Measurements from ENCODE around the gene TEAD1. TPM values are rescaled to one million over a fixed set of nuclear protein-coding genes. Genes with fewer than 3 reads are reported as not detected.

Gene TEAD1
- total RNA-seq, 2 experiments from 2014 or later = 5.6 to 10.8 TPM

DNA sequence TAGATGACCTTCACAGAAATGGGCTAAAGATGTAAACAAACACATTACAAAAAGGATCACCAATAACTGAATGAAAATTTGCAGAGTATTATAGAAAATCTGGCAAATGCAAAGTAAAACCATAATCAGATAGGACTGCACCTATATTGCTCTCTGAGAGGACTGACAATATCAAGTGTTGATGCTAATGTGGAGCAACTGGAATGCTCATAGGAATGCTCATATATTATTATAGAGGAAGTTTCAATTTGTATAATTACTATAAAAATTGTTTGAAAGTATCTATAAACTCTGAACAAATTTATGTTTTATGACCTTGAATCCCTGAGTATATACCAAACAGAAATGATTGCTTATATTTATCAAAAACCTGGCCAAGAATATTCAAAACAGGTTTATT is 18.4 kb upstream of the TEAD1 start:
- H3K4me3 ChIP-seq (ENCODE audit: low read depth, low read length, poor library complexity, severe bottlenecking) = no peak overlapping the region
- no peak overlapping the region for H3K27ac ChIP-seq (ENCODE audit: low read depth, low read length, poor library complexity, severe bottlenecking)
- H3K4me2 ChIP-seq (ENCODE audit: low read length) = no peak overlapping the region
- no peaks in the 10 kb centered on the region for H3K4me1 ChIP-seq (ENCODE audit: insufficient read depth, low read length, poor library complexity, severe bottlenecking)
- H4K20me1 ChIP-seq (ENCODE audit: insufficient read depth, low read length) = no peaks in the 10 kb centered on the region
- H2AFZ ChIP-seq (ENCODE audit: low read length) = no peak overlapping the region
- no TSS peak for BruUV-seq (replicated peaks)
- no peaks in the 10 kb centered on the region for H3K9me2 ChIP-seq (ENCODE audit: insufficient read depth, low read length)
- CTCF ChIA-PET (ENCODE audit: unreplicated experiment) = no interaction called here
- intact Hi-C loops (cut with micrococcal nuclease; ENCODE audit: unreplicated experiment) = no loop called here
- H3K9me3 ChIP-seq (ENCODE audit: low read length) = no peaks in the 10 kb centered on the region
- no peaks in the 10 kb centered on the region for H3K36me3 ChIP-seq (ENCODE audit: insufficient read depth, low read length)
- POLR2A ChIA-PET = no interaction called here
- DNase-seq (ENCODE audit: low spot score) = no peak
- no peaks in the 10 kb centered on the region for H3K79me2 ChIP-seq (ENCODE audit: insufficient read depth, low read depth, low read length)
- TF ChIP-seq EZH2phosphoT487 (IDR thresholded peaks at IDR 0.05; ENCODE audit: borderline replicate concordance, low read depth, low read length) = no peak
- TF ChIP-seq, protein P1, sequence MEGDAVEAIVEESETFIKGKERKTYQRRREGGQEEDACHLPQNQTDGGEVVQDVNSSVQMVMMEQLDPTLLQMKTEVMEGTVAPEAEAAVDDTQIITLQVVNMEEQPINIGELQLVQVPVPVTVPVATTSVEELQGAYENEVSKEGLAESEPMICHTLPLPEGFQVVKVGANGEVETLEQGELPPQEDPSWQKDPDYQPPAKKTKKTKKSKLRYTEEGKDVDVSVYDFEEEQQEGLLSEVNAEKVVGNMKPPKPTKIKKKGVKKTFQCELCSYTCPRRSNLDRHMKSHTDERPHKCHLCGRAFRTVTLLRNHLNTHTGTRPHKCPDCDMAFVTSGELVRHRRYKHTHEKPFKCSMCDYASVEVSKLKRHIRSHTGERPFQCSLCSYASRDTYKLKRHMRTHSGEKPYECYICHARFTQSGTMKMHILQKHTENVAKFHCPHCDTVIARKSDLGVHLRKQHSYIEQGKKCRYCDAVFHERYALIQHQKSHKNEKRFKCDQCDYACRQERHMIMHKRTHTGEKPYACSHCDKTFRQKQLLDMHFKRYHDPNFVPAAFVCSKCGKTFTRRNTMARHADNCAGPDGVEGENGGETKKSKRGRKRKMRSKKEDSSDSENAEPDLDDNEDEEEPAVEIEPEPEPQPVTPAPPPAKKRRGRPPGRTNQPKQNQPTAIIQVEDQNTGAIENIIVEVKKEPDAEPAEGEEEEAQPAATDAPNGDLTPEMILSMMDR (conservative IDR thresholded peaks at IDR 0.05; ENCODE audit: low read length) = no peak

DNA sequence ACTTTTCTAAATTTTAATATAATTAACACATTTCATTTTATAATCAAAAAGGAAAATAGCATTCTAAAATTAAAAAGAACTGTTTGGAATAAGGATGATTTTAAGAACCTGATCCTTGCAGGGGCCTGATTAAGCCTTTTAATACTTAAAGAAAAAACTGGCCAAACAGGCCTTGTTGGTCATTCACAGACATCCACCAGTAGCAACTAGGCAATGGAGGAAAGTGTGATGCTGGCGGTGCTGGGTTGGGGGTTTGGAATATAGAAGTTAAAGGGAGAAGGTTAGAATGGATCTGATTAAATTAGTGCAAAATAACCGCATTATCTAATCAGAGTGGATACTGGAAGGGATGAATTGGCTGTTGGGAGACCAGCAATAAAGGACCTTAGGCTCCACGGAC is 16.9 kb upstream of the TEAD1 start:
- no peaks in the 10 kb centered on the region for H3K36me3 ChIP-seq (ENCODE audit: insufficient read depth, low read length)
- no peaks in the 10 kb centered on the region for H3K79me2 ChIP-seq (ENCODE audit: insufficient read depth, low read depth, low read length)
- no peak overlapping the region for H3K4me3 ChIP-seq (ENCODE audit: low read depth, low read length, poor library complexity, severe bottlenecking)
- no peak overlapping the region; the same call in 1 of the 2 replicates for H2AFZ ChIP-seq (ENCODE audit: low read length)
- ChIA-PET POLR2A (no interaction called here), CTCF (ENCODE audit: unreplicated experiment) (no interaction called here)
- no peaks in the 10 kb centered on the region for H3K9me2 ChIP-seq (ENCODE audit: insufficient read depth, low read length)
- DNase-seq (ENCODE audit: low spot score) = no peak
- BruUV-seq (replicated peaks) = no TSS peak
- no peaks in the 10 kb centered on the region for H3K9me3 ChIP-seq (ENCODE audit: low read length)
- no peaks in the 10 kb centered on the region for H4K20me1 ChIP-seq (ENCODE audit: insufficient read depth, low read length)
- TF ChIP-seq, protein P1 (conservative IDR thresholded peaks at IDR 0.05; ENCODE audit: low read length) = no peak
- no peak for TF ChIP-seq EZH2phosphoT487 (IDR thresholded peaks at IDR 0.05; ENCODE audit: borderline replicate concordance, low read depth, low read length)
- intact Hi-C loops (cut with micrococcal nuclease; ENCODE audit: unreplicated experiment) = no loop called here
- no peak overlapping the region for H3K4me2 ChIP-seq (ENCODE audit: low read length)
- no peak overlapping the region for H3K27ac ChIP-seq (ENCODE audit: low read depth, low read length, poor library complexity, severe bottlenecking)
- no peaks in the 10 kb centered on the region for H3K4me1 ChIP-seq (ENCODE audit: insufficient read depth, low read length, poor library complexity, severe bottlenecking)

- intact Hi-C loops (cut with micrococcal nuclease; ENCODE audit: unreplicated experiment) = no loop called here
- Histone ChIP-seq H3K79me2 (ENCODE audit: insufficient read depth, low read depth, low read length) (no peaks in the 10 kb centered on the region), H3K4me3 (ENCODE audit: low read depth, low read length, poor library complexity, severe bottlenecking) (no peak overlapping the region), H3K36me3 (ENCODE audit: insufficient read depth, low read length) (no peaks in the 10 kb centered on the region), H3K4me2 (ENCODE audit: low read length) (no peak overlapping the region), H3K4me1 (ENCODE audit: insufficient read depth, low read length, poor library complexity, severe bottlenecking) (no peaks in the 10 kb centered on the region), H2AFZ (ENCODE audit: low read length) (no peak overlapping the region), H3K27ac (ENCODE audit: low read depth, low read length, poor library complexity, severe bottlenecking) (no peak overlapping the region), H4K20me1 (ENCODE audit: insufficient read depth, low read length) (no peaks in the 10 kb centered on the region), H3K9me2 (ENCODE audit: insufficient read depth, low read length) (no peaks in the 10 kb centered on the region), H3K9me3 (ENCODE audit: low read length) (no peaks in the 10 kb centered on the region)
- no peak for DNase-seq (ENCODE audit: low spot score)
- POLR2A ChIA-PET = no interaction called here
- CTCF ChIA-PET (ENCODE audit: unreplicated experiment) = no interaction called here
- BruUV-seq (replicated peaks) = no TSS peak
- TF ChIP-seq EZH2phosphoT487 (IDR thresholded peaks at IDR 0.05; ENCODE audit: borderline replicate concordance, low read depth, low read length) = no peak
- TF ChIP-seq, protein P1 (conservative IDR thresholded peaks at IDR 0.05; ENCODE audit: low read length) = no peak
These were observed 16.2 kb upstream of the TEAD1 start for GRCh38 chr11:12657981-12658380.
